Hypothalamus (tissue), 51 donors: ENCODE measurements around the gene FABP7.
"Not testable (repeated sequence)": the region's sequence is repeated elsewhere in the genome, so short reads cannot be mapped to it uniquely, and the experiment has no call there.

Experiments
- DNase-seq, 51 donors: peaks; one replicate each; lab custom pipeline; 2025; lab: John Stamatoyannopoulos, UW

The FABP7 gene

GRCh38 chr6:122779667-122780066 is at the start of gene FABP7:
FABP7 (plus strand) TSS chr6:122779716; CDS start chr6:122779795, 79 bp downstream.
- peak in 2 of 51 donors; percentile 25 to 55 for DNase-seq

- no peak for DNase-seq
Measured at GRCh38 chr6:122730334-122730733, 49.2 kb upstream of the FABP7 start.

GRCh38 chr6:122730775-122731386 is 48.6 kb upstream of the FABP7 start:
- DNase-seq: peak in 4 of 51 donors; percentile 5 to 36 (median 20)

GRCh38 chr6:122733259-122733658 is 46.3 kb upstream of the FABP7 start:
- no peak for DNase-seq

DNA sequence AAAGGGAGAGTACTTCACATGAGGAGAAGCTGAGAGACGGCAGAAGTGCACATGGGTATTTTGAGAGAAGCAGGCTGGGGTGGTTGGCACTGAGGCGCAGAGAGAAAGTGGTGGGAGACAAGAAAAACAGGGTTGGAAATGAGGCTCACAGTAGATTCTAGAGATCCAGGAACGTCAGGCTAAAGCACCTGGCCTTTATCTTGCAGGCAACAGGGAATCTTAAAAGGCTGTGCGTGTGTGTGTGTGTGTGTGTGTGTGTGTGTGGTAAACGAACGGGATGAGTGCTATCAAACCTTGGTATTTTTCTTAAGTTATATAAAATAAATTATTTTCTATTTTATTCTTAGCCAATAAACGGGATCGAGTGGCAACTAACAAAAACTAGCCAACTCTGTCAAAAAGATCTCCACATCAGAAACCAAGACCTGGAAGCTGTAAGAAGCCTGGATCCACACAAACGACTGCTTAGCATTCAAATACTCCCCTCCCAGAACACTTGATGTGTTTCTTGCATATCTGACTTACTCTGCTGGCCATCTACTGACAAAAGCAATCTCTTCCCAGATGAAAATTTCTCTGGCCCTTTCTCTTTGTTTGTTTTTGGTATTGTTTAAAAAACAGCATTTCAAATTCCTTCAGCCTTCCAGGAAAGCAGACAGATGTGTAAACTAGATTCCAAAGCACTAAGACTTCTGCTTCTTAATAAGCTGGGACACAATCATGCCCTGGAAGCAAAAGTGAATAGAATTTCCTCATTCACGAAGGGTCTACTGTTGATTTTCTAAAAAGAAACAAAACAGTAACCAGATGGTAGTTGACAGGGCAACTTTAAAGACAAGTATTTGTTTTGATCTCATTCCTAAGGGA is 44.8 kb upstream of the FABP7 start:
- no peak for DNase-seq

DNA sequence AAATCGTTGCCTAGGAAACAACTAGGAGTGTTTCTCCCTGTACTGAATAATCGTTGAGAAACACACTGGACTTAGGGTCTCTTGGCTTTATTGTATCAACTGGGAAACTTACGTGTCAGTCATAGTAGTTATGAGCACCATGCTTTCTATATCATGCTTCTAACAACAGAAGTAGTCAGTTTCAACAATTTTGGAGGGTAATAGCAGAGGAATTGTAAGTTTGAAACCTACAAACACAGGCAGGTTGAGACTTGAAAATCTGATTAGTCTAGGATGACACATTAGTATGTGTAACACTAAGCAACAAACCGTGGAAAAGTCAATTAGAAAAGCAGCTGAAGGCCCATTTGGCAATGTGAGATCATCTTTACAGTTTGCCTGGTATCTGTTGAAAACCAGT is 43.9 kb upstream of the FABP7 start:
- DNase-seq: no peak

DNA sequence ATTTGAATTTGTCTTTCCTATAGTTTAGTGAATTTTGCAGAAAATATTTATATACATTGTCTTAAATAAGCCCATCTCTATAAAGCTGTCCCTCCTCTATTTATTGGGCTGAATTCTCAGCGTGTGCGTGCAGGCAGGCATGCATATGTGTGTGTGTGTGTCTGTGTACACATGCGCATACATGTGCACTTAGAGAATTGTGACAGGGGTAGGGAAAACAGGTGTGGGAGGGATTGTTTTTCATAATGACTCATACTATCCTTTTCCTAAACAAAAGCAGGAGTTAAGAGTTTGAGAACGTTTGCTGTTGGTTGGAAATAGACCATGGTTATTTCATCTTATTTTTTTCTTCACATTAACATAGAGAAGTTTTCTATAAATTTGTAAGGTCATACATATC is 43.4 kb upstream of the FABP7 start:
- no peak for DNase-seq

DNA sequence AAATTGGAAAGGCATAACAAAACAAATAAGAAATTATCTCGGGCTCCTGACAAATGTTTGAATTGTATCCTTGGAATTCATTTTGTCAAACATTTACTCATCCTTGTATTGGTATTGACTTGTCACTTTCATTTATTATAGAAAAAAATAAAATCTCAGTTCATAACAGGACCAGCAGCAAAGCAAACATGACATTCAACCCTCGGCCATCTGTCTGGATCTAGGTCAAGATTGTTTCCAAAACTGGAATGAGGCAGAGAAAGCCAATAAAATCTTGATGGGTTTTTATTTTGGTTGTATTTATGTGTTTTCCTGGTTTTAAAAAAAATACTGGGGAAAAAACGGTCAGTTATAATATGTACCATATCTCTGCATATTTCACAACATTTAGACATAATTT is 42.9 kb upstream of the FABP7 start:
- DNase-seq: no peak

DNA sequence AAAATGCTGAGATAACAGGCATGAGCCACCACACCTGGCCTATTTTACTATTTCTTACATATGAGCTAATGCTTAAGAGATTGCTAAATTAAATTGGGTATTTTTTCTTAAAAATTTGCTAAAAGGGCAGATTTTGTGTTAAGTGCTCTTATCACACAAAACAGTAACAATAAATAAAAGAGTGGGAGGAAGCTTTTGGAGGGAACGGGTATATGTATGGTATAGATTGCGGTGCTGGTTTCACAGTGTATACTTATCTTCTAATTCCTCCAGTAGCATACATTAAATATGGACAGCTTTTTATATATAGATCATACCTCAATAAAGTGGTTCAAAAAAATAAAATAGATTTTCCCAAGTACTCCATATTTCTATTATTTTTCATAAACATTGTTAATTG is 39.4 kb upstream of the FABP7 start:
- no peak for DNase-seq

DNA sequence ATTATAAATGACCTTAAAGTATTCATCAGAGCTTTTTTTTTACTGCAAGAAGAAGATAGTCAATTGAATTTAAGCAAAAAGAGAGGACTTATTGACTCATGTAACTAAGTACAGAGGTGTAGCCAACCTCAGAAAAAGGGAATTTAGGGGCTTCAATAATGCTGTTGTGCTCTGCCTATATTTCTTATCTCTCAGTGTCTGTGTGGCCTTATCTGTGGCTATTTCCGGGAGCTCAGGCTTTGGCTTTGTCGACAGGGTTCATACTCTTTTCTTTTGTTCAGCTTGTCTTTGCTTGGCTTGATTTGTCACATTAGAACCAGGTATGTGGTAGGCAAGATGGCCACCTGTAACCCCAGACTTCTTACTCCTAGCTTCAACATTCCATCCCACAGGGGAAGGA is 38.6 kb upstream of the FABP7 start:
- no peak for DNase-seq

DNA sequence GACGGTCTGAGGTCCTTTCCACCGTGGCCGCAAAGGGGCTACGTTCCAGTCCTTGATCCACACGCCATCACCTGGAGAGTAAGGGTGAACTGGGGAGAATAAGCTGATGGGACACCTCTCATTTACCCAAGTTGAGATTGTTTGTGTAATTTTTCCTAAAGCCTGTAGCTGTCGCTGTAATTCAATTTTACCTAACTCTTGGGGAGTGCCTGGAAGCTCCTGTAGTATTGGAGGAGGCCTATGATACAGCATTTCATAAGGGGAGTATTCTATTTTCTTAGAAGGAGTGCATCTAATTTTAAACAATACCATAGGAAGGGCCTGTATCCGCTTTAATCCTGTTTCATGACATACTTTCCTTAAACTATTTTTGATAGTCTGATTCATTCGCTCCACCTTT is 35.3 kb upstream of the FABP7 start:
- peak in 1 of 51 donors; percentile 15 for DNase-seq

- DNase-seq: not testable (repeated sequence)
Measured at GRCh38 chr6:122744856-122745255, 34.7 kb upstream of the FABP7 start.

- no peak for DNase-seq
Measured at GRCh38 chr6:122746688-122747087, 32.8 kb upstream of the FABP7 start.

DNA sequence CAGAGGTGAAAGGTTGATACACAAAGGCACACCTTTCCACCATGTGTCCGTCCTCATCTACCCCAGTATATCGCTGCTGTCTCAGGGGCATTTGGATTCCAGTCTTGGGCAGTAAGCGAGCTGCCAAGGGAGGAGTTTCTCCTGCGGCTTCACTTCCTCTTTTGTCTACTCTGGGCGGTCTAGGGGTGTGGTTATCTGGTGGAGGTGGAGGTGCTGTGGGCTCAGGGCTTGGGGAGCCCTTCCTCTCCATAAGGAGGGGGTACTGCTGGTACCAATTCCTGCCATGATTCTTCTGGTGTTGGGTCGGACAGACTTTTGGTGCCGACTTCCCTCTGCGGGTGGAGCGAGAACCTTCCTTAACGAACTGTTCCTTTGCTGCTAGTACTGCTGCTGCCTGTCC is 31.9 kb upstream of the FABP7 start:
- DNase-seq: no peak

DNA sequence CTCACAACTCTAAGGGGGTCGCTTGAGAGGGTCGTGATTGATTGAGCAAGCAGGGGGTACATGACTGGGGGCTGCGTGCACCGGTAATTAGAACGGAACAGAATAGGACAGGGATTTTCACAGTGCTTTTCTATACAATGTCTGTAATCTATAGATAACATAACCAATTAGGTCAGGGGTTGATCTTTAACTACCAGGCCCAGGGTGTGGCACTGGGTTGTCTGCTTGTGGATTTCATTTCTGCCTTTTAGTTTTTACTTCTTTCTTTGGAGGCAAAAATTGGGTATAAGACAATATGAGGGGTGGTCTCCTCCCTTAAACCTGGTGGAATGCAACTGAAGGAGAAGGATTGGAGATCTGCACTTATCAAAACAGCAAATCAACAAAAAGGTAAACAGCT is 30.6 kb upstream of the FABP7 start:
- not testable (repeated sequence) for DNase-seq

DNA sequence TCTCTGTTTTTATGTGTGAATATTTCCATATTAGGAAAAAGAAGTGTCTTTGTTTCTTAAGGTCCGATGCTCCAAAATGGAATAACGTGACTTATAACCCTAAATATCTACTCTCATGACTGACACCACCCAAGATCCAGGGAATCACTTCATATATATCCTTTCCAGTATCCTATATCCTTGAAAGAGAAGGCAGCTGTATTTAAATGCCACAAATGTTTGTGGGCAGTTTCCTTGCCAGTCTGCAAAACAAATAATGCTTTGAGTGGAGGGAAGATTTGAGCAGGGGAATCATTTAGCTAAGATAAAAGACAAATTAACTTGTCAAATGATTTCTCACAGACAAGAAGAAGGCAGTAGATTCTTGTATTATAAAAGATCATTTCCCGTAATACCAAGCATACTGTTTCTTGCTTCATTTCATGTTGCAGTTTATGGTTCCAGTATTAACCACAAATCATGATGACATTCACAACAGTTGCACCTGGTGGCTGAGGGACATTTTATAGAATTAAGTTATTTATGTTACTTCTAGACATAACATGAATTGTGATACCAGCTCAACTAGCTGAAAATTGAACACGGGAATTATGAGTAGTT is 30.0 kb upstream of the FABP7 start:
- DNase-seq: no peak

DNA sequence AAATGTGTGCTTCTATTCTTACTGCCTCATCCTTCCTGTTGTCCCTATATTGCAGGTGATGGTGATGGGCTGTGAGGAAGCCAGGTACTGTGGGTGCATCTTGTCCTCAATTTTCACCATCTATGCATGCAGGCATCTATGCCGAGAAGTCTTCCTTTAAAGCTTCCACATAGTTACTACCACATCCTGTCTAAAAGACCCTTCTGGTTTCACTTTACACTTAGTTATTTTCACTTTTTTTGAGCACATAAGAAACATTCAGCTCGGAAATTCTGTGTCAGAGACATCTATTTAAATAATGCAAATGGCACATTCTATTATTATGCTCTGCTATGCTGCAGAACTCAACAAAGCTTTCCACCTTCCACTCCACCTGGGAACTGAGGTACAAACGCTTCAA is 28.2 kb upstream of the FABP7 start:
- no peak for DNase-seq

DNA sequence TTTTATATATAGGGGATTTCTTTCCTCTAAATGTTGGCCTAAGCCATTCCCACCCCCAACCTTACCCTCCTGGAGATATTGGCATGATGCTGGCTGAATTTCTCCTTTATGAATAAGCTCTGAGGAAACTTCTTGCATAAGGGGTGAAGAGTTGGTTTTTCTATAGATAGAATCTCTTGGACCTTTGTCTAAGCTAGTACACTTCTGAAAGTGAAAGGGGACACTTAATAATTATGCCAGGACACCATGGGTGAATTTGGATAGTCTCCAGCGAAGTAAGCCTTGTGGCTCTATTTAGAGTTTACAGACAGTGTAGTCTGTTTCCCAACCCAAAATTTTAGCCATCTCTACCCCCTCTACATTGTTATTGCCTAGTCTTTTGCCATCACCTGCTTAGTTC is 27.1 kb upstream of the FABP7 start:
- no peak for DNase-seq

DNA sequence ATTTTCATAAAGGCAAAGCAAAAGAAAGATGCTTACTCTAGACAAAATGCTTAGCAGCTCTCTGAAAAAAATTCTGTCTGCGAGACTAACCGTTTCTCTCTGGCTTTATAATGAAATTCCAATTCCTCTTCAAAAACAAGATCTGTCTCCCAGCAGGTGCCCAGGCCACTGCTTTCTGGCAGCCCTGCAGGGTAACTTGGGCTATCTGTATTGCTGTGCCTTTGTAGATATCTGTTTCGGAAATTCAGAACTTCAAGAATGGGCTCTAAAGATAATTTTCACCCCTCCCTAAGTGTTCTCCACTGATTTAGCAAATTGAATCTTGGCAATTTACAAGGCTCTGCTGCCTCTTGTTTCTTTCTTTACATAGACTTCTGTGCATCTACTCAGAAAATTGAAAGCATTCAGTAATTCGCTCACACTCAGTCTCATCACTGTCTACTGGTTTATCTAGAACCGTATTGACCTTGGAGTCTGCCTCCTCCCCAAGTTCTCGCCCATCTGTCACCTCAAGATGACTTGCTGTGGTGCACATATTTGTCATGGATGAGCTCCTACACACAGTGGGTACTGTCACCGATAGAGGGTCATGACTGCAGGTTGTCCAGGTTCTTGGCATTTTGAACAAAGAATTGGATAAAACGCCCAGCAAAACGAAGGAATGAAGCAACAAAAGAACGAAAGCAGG is 26.4 kb upstream of the FABP7 start:
- DNase-seq: no peak

GRCh38 chr6:122753688-122754056 is 25.8 kb upstream of the FABP7 start:
- peak in 12 of 51 donors; percentile 4 to 51 (median 21) for DNase-seq

DNA sequence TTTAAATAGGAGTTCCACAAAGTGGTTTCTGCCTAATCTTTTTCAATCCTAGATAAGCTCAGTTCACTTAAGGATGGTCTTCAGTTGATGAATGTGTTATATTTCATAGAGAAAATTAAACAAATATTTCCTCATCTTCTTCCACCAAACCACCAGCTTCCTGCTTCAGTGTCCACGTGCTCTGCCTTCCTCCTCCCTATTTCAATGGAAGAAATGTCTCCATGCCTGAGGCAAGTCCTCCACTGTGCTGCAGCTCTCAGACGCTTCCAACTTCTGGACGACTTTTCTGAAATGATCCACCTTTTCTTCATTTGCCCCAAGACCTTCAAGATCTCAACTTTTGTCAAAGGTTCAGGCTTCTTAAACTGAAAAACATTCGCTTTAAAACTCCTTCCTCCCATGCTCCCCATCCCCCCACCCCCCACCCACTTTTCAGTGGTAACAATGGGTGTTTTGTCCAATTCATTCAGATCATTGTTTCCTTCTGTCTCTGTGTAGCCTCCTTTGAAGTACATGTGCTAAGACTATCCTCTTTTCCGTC is 25.3 kb upstream of the FABP7 start:
- DNase-seq: peak in 1 of 51 donors; percentile 22
